ENCODE results near the gene HTT.
A peak's percentile ranks its signal among the peaks of the same experiment; 100 is the strongest.

HTT gene

GRCh38 chr4:3287271-3287971 is 212.9 kb downstream of the HTT start:
- no peak for TF ChIP-seq CTCF (conservative IDR thresholded peaks at IDR 0.05)
- H3K27ac ChIP-seq = no peak overlapping the region

GRCh38 chr4:3287972-3288570 is 213.6 kb downstream of the HTT start:
- no peak overlapping the region for H3K27ac ChIP-seq
- no peak for TF ChIP-seq CTCF (conservative IDR thresholded peaks at IDR 0.05)

GRCh38 chr4:3288571-3289094 is 214.2 kb downstream of the HTT start:
- no peak for TF ChIP-seq CTCF (conservative IDR thresholded peaks at IDR 0.05)
- H3K27ac ChIP-seq = no peak overlapping the region

GRCh38 chr4:3290476-3290875 is 216.0 kb downstream of the HTT start:
- no peak for TF ChIP-seq CTCF (conservative IDR thresholded peaks at IDR 0.05)
- H3K27ac ChIP-seq = peak overlapping the region; percentile 90

- TF ChIP-seq CTCF (conservative IDR thresholded peaks at IDR 0.05) = no peak
- peak overlapping the region; percentile 90 for H3K27ac ChIP-seq
Measured at GRCh38 chr4:3290889-3291321, 216.4 kb downstream of the HTT start.

- peak overlapping the region; percentile 90 for H3K27ac ChIP-seq
- TF ChIP-seq CTCF (conservative IDR thresholded peaks at IDR 0.05) = 0 out of 2 replicates have a peak, but pooled peaks have one; percentile 22
Measured at GRCh38 chr4:3291411-3291968, 217.0 kb downstream of the HTT start.

- peak overlapping the region; percentile 90 for H3K27ac ChIP-seq
- TF ChIP-seq CTCF (conservative IDR thresholded peaks at IDR 0.05) = no peak
Measured at GRCh38 chr4:3291969-3292570, 217.6 kb downstream of the HTT start.
